HG03354 (cell line): ENCODE data around the gene COBL.

ENCODE experiments used
- ATAC-seq: cut with Tn5 transposase; IDR thresholded peaks from one replicate; pipeline ENCODE4 v1.9.1; 2021; ENCODE audit warnings: mild to moderate bottlenecking; ENCODE audit not compliant: unreplicated experiment, poor library complexity, severe bottlenecking

Gene COBL

DNA sequence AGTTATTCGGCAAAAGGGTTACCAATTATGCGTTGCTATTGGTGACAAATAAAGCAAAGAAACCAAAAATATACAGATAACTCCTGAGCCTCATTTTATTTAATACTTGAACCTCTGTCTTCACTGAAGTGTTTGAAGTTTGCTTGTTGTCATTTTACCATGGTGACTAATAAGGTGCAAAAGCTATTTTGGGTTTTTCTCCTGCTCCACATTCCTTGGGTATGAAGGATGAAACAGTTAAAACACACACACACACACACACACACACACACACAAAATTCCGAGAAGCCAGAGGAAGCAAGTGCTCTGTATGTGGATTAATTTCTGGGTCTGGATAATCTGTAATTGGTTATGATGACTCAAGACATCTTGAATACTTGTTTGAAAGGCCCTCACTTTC, 246.5 kb downstream of the COBL start:
- no peak for ATAC-seq

DNA sequence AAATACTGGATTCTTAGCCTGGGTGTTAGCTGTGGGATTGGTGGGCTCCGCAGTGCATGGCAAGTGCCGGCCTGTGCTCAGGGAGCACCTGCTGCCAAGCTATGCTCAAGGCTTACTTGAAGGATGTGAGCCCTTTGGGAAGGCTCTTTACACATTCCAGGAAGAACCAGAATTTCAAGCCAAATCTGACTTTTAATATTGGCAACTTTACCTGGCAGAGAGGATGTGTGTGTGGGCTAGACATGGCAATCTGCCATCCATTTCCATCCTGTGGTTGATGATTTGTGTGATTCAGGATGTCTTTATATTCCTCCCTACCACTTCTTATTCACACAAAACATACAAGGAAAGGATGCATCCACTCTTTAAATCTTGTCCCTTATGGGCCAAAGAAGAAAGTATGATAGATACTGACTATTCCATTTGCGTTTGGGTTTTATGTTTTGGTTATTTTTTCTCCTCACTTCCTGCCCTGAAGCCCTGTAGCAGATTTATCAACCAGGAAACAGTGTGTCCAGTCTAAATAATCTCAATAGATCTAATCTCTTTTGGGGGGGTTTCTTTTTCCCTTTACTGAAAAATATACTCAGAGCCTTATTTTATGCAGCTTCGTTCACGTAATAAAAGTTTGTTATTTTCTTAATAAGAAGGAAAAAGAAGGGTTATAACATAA, 247.1 kb downstream of the COBL start:
- no peak for ATAC-seq

DNA sequence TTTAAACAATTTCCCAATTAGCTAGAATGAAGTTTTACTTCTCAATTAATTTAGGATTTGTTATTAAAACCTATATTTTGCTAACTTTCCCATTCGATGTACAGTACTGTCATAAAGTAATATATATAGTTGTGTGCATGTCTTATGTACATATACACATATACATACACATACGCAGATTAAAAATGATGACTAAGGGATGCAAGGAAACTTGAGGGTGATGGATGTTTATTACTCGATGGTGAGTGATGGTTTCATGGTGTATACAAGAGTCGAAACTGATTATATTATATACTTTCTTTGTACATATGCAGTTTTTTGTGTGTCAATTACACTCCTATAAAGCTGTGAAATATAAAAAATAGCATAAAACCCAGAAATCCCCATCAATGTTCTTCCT, 248.2 kb downstream of the COBL start:
- no peak for ATAC-seq

DNA sequence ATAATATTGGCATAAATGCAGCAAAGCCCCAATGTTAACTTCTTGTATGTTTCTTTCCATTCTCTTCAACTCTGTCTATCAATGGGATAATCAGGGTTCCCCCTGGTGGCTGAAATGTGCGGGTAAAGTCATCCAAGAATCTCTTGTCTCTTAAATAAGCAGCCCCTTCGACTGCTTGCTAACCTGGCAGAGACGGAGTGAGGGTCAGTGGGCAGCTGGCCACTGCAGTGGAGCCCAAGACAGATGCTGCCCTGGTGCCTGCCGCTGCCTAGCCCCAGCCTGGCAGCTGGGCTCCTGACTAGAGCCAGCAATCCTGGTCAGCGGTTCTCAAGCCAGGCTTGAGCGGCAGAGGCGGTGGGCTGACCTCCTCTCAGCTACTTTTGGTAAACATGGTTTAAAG, 248.9 kb downstream of the COBL start:
- ATAC-seq = no peak

DNA sequence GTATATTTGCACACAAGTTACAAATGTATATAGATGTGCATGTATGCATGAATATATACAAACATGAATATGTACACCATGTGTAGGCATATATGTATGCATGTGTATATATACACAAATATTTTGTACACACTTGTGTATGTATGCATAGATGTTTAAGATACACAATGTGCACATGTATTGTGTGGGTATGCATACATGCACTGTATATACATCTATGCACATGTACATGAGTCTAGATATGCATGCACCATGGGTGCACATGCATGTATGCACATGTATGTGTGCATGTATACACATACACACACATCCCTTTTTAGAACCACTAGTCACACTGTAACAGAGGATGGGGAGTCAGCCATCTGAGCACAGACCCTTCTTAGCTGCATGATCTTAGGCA, 249.4 kb downstream of the COBL start:
- no peak for ATAC-seq

DNA sequence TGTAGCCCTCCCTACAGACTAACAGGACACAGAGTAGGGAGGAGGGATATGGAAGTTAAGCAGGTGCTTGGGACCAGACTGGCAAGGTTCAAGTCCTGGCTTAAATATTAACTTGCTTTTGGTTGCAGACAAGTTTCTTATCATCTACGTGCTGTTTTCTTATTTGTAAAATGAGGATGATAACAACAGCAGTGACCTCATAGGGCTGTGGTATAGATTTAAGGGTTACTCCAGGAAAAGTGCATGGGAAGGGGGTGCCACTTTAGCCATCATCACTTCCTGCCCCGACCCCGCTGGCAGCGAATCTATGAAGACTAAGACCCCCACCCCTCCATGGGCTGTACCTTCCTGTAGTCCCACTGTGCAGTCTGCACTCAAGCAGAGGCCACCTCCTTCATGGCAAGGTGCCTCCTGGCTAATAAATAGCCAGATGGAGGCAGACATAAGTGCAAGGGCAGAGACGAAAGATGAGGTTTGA, 250.2 kb downstream of the COBL start:
- ATAC-seq = no peak

DNA sequence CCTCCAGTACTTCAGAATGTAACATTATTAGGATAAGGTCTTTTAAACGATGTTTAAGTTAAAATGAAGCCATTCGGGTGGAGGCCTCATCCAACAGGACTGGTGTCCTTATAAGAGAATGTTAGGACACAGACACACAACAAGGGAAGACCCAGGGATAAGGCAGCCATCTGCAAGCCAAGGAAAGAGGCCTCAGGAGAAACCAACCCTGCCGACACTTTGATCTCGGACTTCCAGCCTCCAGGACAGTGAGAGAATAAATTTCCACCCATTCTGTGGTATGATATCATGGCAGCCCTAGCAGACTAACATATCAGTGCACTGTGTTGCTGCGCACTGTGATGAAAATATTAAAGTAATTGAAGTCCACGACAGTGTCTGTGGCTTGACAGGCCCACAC, 250.8 kb downstream of the COBL start:
- ATAC-seq = no peak

DNA sequence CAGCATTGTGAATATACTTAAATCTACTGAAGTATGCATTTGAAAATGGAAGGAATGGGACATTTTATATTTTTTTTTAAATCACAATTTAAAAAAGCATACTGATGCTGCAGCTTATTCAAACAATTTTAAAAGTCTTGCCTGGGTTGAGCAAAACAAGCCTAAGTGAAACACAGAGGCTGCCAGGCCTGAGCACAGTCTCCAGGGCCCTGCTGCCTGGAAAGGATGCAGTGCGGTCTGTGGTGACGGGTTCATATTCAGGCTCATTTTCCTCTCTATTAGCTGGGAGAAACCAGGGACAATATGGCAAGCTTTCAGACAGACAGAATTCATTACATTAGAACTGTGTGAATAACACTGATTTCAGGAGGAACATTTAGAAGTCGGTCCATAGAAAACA, 251.9 kb downstream of the COBL start:
- ATAC-seq = no peak

DNA sequence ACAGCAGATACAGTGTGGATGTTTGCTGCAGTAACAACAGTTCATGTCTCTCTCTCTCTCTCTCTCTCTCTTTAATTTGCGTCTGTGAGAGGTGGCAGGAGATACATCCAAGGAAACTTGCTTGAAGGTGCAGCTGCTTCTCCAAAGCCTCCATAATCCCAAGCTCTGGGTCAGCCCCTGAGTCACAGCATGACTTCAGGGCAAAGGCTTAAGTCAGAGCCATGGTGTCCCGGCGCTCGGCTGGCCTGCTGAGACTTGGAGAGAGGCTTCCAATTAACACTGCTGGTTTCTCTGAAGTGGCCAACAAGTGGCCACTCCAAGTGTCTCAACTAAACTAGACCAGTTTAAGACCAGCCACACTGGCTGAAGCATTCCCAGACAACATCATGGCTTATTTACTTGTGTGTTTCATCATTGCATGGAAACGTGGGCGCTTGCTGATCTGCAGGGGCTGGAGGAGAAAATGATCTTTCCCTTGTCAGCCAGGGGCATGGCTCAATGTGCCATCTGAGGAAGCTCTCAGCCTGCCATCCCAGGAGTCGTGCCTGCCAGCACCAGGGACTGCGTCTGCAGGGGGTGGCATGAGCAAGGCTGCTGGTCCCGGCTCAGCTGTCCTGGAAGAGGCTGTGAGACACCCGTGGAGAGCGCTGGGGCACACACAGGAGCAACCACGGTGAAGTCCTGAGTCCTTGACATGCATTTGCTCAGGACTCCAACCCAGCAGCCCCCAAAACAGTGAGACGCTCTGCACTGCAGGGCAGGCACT, 254.2 kb downstream of the COBL start:
- ATAC-seq = no peak

DNA sequence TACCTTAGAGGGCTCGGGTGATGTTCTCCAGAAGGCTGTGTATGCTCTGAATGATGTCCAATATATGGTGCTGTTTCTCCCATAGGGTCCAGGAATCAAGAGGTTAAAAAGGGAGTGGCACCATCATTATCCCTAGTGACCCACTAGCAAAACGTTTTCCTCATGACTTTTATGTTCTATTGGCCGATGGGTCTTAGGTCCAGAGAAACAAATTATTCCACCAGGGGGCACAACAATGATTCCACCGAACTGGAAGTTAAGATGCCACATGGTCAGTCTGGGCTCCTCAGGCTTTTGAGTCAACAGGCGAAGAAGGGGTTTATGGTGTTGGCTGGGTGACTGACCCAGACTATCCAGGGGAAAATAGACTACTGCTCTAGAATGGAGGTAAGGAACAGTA, 256.1 kb downstream of the COBL start:
- no peak for ATAC-seq

DNA sequence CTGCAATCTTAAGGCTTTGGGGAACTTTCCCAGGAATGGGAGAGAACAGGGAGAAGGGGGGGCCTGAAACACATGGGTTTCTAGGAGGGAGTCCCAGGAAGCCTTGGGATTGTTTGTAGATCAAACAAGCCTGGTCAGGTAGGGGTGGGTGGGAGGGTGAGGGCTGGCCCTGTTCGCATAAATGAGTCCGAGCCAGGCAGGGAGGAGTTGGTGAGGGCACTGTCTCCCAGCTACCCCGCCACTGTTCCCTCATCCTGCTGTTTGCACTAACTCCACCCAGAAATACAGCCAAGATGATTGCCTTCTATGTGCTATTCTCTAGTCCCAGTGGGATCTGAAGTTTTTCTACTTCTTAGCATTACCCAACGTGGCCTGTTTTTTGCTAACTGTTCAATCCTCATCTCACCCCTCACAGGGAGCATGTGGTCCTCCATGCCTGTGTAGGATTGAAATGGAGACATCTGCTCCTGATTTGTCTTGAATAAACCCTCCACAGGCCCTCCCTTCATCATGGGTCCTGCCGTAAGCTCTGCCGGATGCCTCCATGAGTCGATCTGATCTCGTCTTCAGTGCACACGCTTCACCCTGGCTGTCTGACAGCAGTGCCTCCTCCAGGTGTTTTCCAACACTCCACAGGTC, 257.0 kb downstream of the COBL start:
- no peak for ATAC-seq

DNA sequence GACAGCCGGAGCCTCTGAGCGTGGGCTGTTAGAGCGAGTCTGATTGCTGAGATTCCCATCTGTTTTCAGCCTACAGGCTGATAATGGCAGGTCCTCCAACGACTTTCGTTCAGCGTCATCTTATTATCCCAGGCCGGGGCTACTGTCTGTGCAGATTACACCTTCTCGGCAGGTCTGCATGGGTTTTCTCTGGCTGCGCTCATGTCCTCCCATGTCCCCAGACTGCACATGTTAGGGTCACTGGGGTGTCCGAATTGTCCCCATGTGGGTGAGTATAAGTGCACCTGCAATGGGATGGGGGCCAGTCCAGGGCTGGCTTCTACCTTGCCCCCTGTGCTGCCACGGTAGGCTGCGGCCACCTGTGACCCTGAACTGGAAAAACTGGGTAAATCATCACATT, 257.8 kb downstream of the COBL start:
- ATAC-seq = no peak

DNA sequence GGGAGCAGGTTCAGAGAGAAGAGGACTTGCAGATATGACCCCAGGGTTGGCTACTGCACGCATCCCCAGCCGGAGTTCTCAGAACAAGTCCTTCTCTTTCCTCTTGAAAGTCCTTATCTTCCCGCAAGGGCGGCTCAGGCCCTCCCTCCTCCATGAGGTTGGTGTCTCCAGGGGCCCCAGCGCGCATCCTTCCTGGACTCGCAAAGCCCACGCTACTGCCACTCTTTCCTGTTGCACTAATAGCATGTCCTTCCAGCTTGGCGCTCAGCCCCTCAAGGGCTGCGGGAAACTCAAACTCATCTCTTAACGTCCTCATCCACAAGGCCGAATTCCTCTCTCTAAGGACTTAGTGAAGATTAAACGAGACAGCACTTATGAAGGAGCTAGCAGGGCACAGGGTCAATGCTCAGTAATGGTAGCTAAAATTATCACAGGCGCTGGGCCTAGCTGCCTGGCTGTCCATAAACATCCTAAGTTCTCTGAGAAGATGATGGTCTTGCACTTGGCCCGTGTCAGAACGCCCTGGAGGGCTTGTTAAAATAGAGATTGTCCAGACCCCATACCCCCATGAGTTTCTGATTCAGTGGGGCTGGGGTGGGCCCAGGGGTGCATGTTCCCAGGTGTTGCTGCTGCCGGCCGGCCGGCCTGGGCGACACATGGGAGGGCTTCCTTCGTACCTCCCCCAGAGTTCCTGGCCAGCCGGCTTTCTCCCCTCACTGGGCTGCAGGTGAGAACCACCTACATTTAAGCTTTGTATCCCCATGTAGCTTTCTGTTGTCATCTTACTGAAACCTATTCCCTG, 261.4 kb downstream of the COBL start:
- ATAC-seq = no peak

DNA sequence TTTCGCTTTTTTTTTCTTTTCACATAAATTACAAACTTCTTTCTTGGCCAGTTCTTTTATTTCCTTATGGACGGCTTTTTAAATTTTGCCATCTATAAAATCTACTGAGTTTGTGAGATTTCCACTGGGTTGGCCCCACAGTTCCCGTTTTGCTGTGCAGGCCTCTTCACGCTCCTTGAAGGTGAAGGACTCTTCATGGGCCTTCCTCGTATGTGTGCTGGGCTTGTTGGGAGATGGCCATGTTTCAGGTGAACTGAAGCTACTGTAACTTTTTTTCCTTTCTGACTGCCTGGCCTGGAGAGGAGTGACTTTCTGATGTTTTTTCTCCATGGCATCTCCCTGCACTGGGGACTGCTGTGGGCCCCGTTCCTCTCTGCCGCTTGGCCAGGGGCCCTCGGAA, 262.4 kb downstream of the COBL start:
- no peak for ATAC-seq

DNA sequence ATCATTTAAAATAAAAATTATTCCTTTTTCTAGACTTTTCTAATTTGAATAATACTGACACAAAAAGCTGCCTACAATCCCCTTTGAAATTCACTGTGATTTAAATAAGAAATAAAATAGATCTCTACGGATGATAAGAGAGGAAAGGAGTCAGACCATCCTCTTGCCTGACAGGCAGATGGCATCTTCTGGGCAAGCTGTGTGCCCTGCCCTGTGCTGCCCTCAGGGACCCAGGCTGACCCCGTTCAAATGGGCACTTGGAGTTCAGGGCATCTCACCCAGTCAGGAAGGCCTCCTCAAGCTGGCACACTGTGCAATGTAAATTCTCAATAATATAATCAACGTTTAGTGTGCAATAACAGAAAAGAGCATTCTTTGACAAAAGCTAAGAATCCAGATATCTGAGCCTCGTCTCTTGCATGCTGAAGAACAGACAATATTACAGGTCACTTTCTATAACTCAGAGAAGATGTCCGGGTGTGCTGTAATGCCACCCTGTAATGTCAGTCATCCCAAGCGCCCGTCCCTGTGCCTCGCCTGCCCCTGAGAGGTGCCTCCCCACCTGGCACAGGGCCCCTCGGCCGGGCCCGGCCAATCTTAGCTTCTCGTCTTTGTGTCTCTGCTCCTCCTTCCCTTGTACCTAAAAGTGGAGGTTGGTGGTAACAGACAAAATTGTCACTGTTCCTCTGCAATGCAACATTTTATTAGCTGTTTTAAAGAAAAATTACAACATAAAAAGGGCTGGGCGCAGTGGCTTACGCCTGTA, 263.3 kb downstream of the COBL start:
- no peak for ATAC-seq

DNA sequence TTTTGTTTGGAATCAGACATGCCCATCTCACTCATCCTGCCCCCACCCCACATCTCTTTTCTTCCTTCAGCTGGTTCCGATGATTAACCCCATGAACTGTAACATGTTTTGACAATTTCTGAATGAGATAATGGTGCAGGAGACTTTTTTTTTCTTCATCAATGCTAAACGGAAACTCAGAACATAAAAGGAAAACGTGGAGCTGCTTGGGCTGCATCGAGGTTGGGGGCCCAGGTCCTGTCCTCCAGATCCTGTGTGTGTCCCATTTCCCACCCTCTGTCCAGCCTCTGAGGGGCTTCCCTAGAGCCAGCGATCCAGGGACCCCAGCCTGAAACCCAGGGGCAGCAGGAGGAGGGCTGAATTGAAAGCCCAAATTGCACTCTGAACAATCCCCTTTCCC, 270.1 kb downstream of the COBL start:
- no peak for ATAC-seq

DNA sequence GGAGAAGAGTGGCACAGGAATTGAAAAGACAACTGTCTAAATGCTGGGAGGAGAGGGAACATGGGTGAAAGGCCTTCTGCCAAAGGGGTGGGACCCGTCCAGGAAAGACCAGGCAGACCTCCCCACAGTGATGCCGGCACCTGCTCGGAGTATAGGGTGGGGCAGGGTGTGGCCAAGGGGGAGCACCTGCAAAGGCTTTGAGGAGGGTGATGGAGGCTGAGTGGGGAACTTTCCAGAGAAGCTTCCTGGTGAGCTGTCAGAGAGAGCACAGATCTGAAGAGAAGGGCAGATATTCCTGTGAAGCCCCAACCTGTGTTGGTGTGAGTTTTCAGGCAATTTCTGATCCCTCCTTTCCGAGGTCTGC, 270.5 kb downstream of the COBL start:
- no peak for ATAC-seq

DNA sequence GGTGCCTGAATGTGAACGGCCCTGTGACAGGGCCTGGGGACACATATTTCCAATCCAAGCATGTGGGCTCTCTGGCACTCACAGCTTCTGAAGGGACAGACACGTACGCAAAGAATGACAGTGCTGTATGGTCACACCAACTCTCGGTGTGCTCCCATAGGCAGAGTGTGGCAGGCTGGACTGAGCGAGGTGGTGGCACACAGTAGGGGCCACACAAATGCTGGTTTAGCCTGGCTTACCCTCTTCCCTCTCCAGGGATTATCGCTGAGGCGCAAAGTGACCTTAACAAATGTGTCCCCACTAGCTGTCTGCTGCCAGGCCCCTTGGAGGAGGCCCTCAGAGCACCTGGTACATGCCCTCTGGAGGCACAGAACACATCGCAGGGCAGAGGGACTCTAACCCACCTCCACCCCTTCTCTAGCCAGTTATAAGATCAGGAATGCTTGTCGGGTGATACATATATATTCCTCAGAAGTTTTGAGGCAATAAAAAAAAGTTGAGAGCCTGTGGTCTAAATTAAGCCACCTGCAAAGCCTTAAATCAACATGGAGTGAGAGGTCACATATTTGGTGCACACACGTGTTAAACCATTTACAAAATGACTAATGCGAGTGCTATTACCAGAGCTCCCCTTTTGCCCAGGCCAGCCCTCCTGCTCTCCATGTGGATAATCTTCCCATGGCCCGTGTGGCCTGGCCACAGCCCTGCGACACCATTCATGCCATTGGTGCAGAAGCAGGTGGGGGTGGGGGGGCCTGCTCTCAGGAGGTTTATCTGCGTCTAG, 271.1 kb downstream of the COBL start:
- no peak for ATAC-seq

DNA sequence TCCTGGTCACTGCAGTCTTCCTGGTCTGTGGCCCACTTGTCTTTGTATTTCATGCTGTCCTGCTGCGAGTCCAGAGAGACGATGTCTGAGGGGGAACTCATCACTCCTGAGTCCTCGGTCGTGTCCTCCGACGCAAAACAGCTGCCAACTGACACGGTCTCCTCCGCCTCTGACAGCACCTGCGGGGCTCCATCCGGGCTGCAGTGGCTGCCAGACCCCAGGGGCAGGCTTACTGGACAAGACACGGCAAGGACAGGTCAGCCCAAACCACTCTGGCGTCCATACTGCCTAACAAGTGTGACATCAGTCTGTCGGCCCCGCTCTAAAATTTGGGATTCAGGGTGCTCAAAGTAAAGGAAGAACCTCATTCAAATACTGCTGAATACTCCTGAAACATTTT, 273.1 kb downstream of the COBL start:
- no peak for ATAC-seq
